Astrocyte (in vitro differentiated cells and primary cell): Measurements from ENCODE around the gene FAM162B. TPM values are rescaled to one million over a fixed set of nuclear protein-coding genes. Genes with fewer than 3 reads are reported as not detected.

Source experiments
- DNase-seq: peaks from one replicate; pipeline ENCODE4 v3.0.0-alpha.2; 2010; ENCODE audit warnings: low read depth
- FAIRE-seq: peaks from 2 replicates; lab custom pipeline; 2011; peaks lifted over from hg19 to GRCh38; lab: Jason Lieb, UNC
- H2AFZ ChIP-seq: 2 replicates; pipeline ENCODE4 v1.6.0; 2012; ENCODE audit warnings: low read depth, low read length, inconsistent platforms
- H3K27ac ChIP-seq: 2 replicates; pipeline ENCODE4 v1.5.1; 2011; ENCODE audit warnings: low read depth, low read length, inconsistent platforms
- H3K27me3 ChIP-seq: 2 replicates; pipeline ENCODE4 v1.6.0; 2011; ENCODE audit warnings: low read length, inconsistent platforms; ENCODE audit not compliant: insufficient read depth
- H3K36me3 ChIP-seq: 2 replicates; pipeline ENCODE4 v1.5.1; 2011; ENCODE audit warnings: low read length, inconsistent platforms; ENCODE audit not compliant: insufficient read depth
- H3K4me1 ChIP-seq: 2 replicates; pipeline ENCODE4 v1.5.1; 2011; ENCODE audit warnings: low read length, inconsistent platforms; ENCODE audit not compliant: insufficient read depth
- H3K4me2 ChIP-seq: 2 replicates; pipeline ENCODE4 v1.6.0; 2012; ENCODE audit warnings: low read length, inconsistent platforms
- H3K4me3 ChIP-seq: 2 replicates; pipeline ENCODE4 v1.5.1; 2011; ENCODE audit warnings: low read depth, mild to moderate bottlenecking, low read length, inconsistent platforms; ENCODE audit not compliant: insufficient read depth
- H3K79me2 ChIP-seq: 2 replicates; pipeline ENCODE4 v1.6.0; 2012; ENCODE audit warnings: mild to moderate bottlenecking, low read length, inconsistent platforms; ENCODE audit not compliant: insufficient read depth
- H3K9ac ChIP-seq: 2 replicates; pipeline ENCODE4 v1.6.0; 2012; ENCODE audit warnings: mild to moderate bottlenecking, low read length, inconsistent platforms
- H3K9me3 ChIP-seq: 2 replicates; pipeline ENCODE4 v1.5.1; 2012; ENCODE audit warnings: low read depth, mild to moderate bottlenecking, low read length, inconsistent platforms; ENCODE audit not compliant: insufficient read depth
- H4K20me1 ChIP-seq: 2 replicates; pipeline ENCODE4 v1.6.0; 2012; ENCODE audit warnings: low read length, inconsistent platforms; ENCODE audit not compliant: insufficient read depth
- H3K27ac Mint-ChIP-seq: one replicate; pipeline ENCODE4 v1.8.0; 2021; ENCODE audit warnings: mild to moderate bottlenecking, mixed read lengths; ENCODE audit not compliant: unreplicated experiment
- H3K27me3 Mint-ChIP-seq: one replicate; pipeline ENCODE4 v1.8.0; 2021; ENCODE audit warnings: low read depth, mixed read lengths; ENCODE audit not compliant: unreplicated experiment
- H3K36me3 Mint-ChIP-seq: one replicate; pipeline ENCODE4 v1.8.0; 2021; ENCODE audit warnings: low read depth, mixed read lengths; ENCODE audit not compliant: unreplicated experiment
- H3K4me1 Mint-ChIP-seq: one replicate; pipeline ENCODE4 v1.8.0; 2021; ENCODE audit warnings: low read depth, mixed read lengths; ENCODE audit not compliant: unreplicated experiment
- H3K4me3 Mint-ChIP-seq: one replicate; pipeline ENCODE4 v1.8.0; 2021; ENCODE audit warnings: mild to moderate bottlenecking, moderate library complexity, mixed read lengths; ENCODE audit not compliant: unreplicated experiment
- H3K9me3 Mint-ChIP-seq: one replicate; pipeline ENCODE4 v1.8.0; 2021; ENCODE audit warnings: mild to moderate bottlenecking, mixed read lengths; ENCODE audit not compliant: unreplicated experiment
- CTCF ChIP-seq: IDR thresholded peaks from 2 replicates; pipeline ENCODE4 v1.5.1; 2011; ENCODE audit warnings: low read depth, mild to moderate bottlenecking, inconsistent platforms, low read length, moderate library complexity; ENCODE audit not compliant: insufficient read depth
- EZH2 ChIP-seq: IDR thresholded peaks from 2 replicates; pipeline ENCODE4 v1.6.1; 2012; ENCODE audit warnings: mild to moderate bottlenecking, low read length, inconsistent platforms; ENCODE audit not compliant: insufficient read depth
- total RNA-seq: library from RNA; stranded (reverse); gene quantifications from 2 replicates; pipeline ENCODE4 v1.2.1, GENCODE V29; 2021

The FAM162B gene
- total RNA-seq, 1 donor from 2014 or later: not detected

- Histone ChIP-seq H3K4me2 (peak overlapping the region; percentile 91), H3K79me2 (no peaks in the 10 kb centered on the region), H3K9ac (no peak overlapping the region), H3K4me3 (peak overlapping the region; percentile 63), H2AFZ (peak overlapping the region; percentile 97), H3K36me3 (no peaks in the 10 kb centered on the region), H3K4me1 (peaks cover 7% of the 10 kb centered on the region), H3K27me3 (peaks cover 7% of the 10 kb centered on the region), H3K27ac (no peak overlapping the region), H3K9me3 (no peaks in the 10 kb centered on the region), H4K20me1 (no peaks in the 10 kb centered on the region)
- peaks cover 25% of the 10 kb centered on the region for H3K27me3 Mint-ChIP-seq
- peaks cover 2% of the 10 kb centered on the region for H3K4me1 Mint-ChIP-seq
- H3K4me3 Mint-ChIP-seq: peak overlapping the region; percentile 43
- TF ChIP-seq CTCF (no peak), EZH2 (no peak)
- H3K36me3 Mint-ChIP-seq: no peaks in the 10 kb centered on the region
- H3K27ac Mint-ChIP-seq: no peak overlapping the region
- no peak for DNase-seq
- H3K9me3 Mint-ChIP-seq: no peaks in the 10 kb centered on the region
- FAIRE-seq: no peak
Observed at GRCh38 chr6:116763906-116764628, 1.5 kb downstream of the FAM162B start.

- Histone ChIP-seq H3K36me3 (no peaks in the 10 kb centered on the region), H3K4me3 (no peak overlapping the region), H3K4me1 (peaks cover 7% of the 10 kb centered on the region), H4K20me1 (no peaks in the 10 kb centered on the region), H3K79me2 (no peaks in the 10 kb centered on the region), H3K9me3 (no peaks in the 10 kb centered on the region), H3K9ac (no peak overlapping the region), H2AFZ (no peak overlapping the region), H3K27ac (no peak overlapping the region), H3K4me2 (no peak overlapping the region), H3K27me3 (peaks cover 7% of the 10 kb centered on the region)
- TF ChIP-seq CTCF (no peak), EZH2 (no peak)
- Mint-ChIP-seq H3K36me3 (no peaks in the 10 kb centered on the region), H3K4me1 (no peaks in the 10 kb centered on the region), H3K9me3 (no peaks in the 10 kb centered on the region), H3K27ac (no peak overlapping the region), H3K27me3 (peaks cover 25% of the 10 kb centered on the region), H3K4me3 (no peak overlapping the region)
- DNase-seq (no peak), FAIRE-seq (no peak)
Observed at GRCh38 chr6:116763048-116763447, 2.5 kb downstream of the FAM162B start.

GRCh38 chr6:116762235-116762634 lies 3.3 kb downstream of the FAM162B start:
- Histone ChIP-seq H3K27me3 (peaks cover 7% of the 10 kb centered on the region), H3K27ac (no peak overlapping the region), H3K36me3 (no peaks in the 10 kb centered on the region), H3K9ac (no peak overlapping the region), H3K4me3 (no peak overlapping the region), H4K20me1 (no peaks in the 10 kb centered on the region), H3K79me2 (no peaks in the 10 kb centered on the region), H3K4me2 (no peak overlapping the region), H3K4me1 (peaks cover 7% of the 10 kb centered on the region), H2AFZ (no peak overlapping the region), H3K9me3 (no peaks in the 10 kb centered on the region)
- Mint-ChIP-seq H3K36me3 (no peaks in the 10 kb centered on the region), H3K27me3 (peaks cover 25% of the 10 kb centered on the region), H3K27ac (no peak overlapping the region), H3K4me1 (no peaks in the 10 kb centered on the region), H3K9me3 (no peaks in the 10 kb centered on the region), H3K4me3 (no peak overlapping the region)
- DNase-seq (no peak), FAIRE-seq (peak; percentile 49)
- TF ChIP-seq EZH2 (no peak), CTCF (no peak)
